Prostate gland (tissue), 2 donors: ENCODE measurements around the gene NMRAL1. TPM values are rescaled to one million over a fixed set of nuclear protein-coding genes. Genes with fewer than 3 reads are reported as not detected.

Source experiments
- DNase-seq: peaks from one replicate; pipeline ENCODE4 v3.0.0-alpha.2; 2019; ENCODE audit warnings: low spot score
- H3K27ac ChIP-seq, 2 donors: fragments of 200-600 bp; sonication (generic); 2 replicates each; pipeline ENCODE4 v1.5.1; 2017 to 2019
- H3K27me3 ChIP-seq: fragments of 200-600 bp; sonication (generic); replicated peaks from 2 replicates; pipeline ENCODE4 v1.5.1; 2019; ENCODE audit not compliant: insufficient read depth
- H3K36me3 ChIP-seq, 2 donors: fragments of 200-600 bp; sonication (generic); 1 replicate in 1 of 2; 2 replicates in 1 of 2; pipeline versions ENCODE4 v1.5.1 to v1.8.1; 2017 to 2019
- H3K4me1 ChIP-seq: fragments of 200-600 bp; sonication (generic); replicated peaks from 2 replicates; pipeline ENCODE4 v1.5.1; 2019
- H3K4me3 ChIP-seq, 2 donors: fragments of 200-600 bp; sonication (generic); 2 replicates each; pipeline ENCODE4 v1.5.1; 2017 to 2019
- H3K9me3 ChIP-seq: fragments of 200-600 bp; sonication (generic); 2 replicates; pipeline ENCODE4 v1.5.1; 2017
- POLR2A ChIP-seq: fragments of 450-650 bp; IDR thresholded peaks from one replicate; pipeline ENCODE4 v1.6.1; 2016; ENCODE audit warnings: antibody characterized with exemption, mild to moderate bottlenecking
- POLR2AphosphoS5 ChIP-seq: sonication (generic); formaldehyde crosslinking; IDR thresholded peaks from one replicate; pipeline ENCODE4 v1.6.1; 2017; ENCODE audit warnings: antibody characterized with exemption
- WGBS: methylation state at CpG from one replicate; pipeline ENCODE4 v1.1.5; 2018; 5-methylcytosine and 5-hydroxymethylcytosine counted together
- intact Hi-C: fragments of 100-400 bp; cut with DNase I; formaldehyde crosslinking; loops from one replicate; pipeline ENCODE4 v1.14.2; 2022
- total RNA-seq, 2 donors: library from RNA; depleted of rRNA; stranded (reverse); fragments of >200 nt; gene quantifications; one replicate each; pipeline ENCODE4 v1.1.0, GENCODE V29; 2016
- TF ChIP-seq, protein P1 (sequence below), 4 experiments: fragments of 200-600 bp in 2 of 4; fragments of 450-650 bp in 2 of 4; sonication (generic) in 2 of 4; IDR thresholded peaks; 1 replicate in 3 of 4; 2 replicates in 1 of 4; pipeline ENCODE4 v1.5.1; 2016 to 2019; ENCODE audit warnings: antibody characterized with exemption in 4 of 4, mild to moderate bottlenecking in 2 of 4, moderate library complexity in 2 of 4

The NMRAL1 gene
- total RNA-seq, 2 donors from 2014 or later: 40.8 to 90.9 TPM

DNA sequence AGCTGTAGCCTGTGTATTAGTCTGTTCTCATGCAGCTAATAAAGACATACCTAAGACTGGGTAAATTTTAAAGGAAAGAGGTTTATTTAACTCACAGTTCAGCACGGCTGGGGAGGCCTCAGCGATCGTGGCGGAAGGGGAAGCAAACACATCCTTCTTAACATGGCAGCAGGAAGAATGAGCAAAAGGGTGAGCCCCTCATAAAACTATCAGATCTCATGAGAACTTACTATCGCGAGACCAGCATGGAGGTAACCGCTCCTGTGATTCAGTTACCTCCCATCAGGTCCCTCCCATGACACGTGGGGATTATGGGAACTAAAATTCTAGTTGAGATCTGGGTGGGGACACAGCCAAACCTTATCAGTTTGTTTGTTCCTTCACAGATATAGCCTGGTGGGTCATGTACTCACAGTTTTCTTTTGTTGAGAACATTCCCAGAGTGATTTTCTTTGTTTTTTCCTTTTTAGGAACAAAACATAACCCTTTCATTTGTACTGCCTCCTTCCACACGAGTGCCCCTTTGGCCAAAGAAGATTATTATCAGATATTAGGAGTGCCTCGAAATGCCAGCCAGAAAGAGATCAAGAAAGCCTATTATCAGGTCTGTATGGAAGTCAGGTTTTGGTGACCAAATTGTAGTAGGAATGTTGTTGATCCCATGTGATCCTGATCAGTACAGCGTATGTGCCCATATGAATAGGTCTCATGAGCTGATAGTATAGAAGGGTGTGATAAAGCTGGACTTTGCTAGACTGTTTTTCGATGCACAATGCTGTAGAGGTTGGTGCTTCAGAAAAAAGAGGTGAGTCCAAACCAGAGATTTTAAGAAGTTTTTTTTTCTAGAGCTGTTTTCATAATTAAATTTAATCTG is 40.3 kb downstream of the NMRAL1 start:
- intact Hi-C loops: no loop called here
- Histone ChIP-seq H3K36me3 (no peaks in the 10 kb centered on the region), H3K27ac (no peak overlapping the region), H3K9me3 (no peaks in the 10 kb centered on the region), H3K27me3 (no peaks in the 10 kb centered on the region), H3K4me1 (no peaks in the 10 kb centered on the region), H3K4me3 (no peak overlapping the region)
- TF ChIP-seq POLR2AphosphoS5 (no peak), POLR2A (no peak)
- TF ChIP-seq, protein P1, sequence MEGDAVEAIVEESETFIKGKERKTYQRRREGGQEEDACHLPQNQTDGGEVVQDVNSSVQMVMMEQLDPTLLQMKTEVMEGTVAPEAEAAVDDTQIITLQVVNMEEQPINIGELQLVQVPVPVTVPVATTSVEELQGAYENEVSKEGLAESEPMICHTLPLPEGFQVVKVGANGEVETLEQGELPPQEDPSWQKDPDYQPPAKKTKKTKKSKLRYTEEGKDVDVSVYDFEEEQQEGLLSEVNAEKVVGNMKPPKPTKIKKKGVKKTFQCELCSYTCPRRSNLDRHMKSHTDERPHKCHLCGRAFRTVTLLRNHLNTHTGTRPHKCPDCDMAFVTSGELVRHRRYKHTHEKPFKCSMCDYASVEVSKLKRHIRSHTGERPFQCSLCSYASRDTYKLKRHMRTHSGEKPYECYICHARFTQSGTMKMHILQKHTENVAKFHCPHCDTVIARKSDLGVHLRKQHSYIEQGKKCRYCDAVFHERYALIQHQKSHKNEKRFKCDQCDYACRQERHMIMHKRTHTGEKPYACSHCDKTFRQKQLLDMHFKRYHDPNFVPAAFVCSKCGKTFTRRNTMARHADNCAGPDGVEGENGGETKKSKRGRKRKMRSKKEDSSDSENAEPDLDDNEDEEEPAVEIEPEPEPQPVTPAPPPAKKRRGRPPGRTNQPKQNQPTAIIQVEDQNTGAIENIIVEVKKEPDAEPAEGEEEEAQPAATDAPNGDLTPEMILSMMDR (IDR thresholded peaks at IDR 0.05): no peak
- no peak for DNase-seq
- WGBS: 73% methylated on average over 12 of the region's 12 CpGs

DNA sequence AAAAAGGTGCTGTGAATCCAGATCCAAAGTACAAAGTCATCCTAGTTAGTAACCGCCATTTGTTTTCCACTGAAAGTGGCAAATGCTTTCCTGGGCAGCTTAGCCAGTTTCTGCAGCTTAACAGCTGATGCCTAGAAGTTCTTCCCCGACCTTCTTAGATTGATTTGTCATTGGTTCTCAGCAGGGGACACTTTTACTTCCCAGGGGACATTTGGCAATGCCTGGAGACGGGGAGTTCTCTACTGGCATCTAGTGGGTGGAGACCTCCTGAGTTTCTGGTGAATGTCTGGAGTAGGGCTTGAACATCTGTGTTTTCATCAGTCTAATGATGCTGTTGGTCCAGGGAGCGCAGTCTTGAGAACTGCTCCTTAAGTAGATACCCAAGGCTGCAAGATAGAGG is 41.2 kb downstream of the NMRAL1 start:
- H3K36me3 ChIP-seq: no peaks in the 10 kb centered on the region
- H3K4me3 ChIP-seq: no peak overlapping the region
- H3K4me1 ChIP-seq: no peaks in the 10 kb centered on the region
- H3K27ac ChIP-seq: no peak overlapping the region
- no peaks in the 10 kb centered on the region for H3K27me3 ChIP-seq
- TF ChIP-seq, protein P1 (IDR thresholded peaks at IDR 0.05): no peak
- no peak for TF ChIP-seq POLR2AphosphoS5
- no peak for TF ChIP-seq POLR2A
- no peaks in the 10 kb centered on the region for H3K9me3 ChIP-seq
- intact Hi-C loops: no loop called here
- no peak for DNase-seq
- WGBS: 85% methylated on average over 4 of the region's 4 CpGs

DNA sequence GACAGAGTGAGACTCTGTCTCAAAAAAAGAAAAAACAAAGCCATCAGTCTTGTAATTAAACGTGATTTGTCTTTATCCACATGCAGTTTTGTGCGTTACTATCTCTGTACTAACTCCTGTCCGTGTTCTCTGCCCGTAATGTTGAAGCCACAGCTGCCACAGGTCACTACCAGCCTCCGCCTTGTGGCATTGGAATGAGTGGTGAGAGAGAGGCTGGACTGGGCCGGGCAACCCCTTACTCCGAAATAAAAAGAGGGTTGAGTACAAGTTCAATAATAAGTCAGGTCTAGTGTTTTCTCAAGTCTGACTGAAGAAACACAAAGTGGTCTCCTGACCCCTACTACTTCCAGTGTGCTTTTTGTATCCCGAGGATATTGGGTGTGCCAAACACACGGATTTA is 43.4 kb downstream of the NMRAL1 start:
- Histone ChIP-seq H3K9me3 (no peaks in the 10 kb centered on the region), H3K27ac (no peak overlapping the region), H3K4me3 (no peak overlapping the region), H3K27me3 (no peaks in the 10 kb centered on the region), H3K4me1 (peaks cover 7% of the 10 kb centered on the region), H3K36me3 (no peaks in the 10 kb centered on the region)
- WGBS: 91% methylated on average over 9 of the region's 9 CpGs
- no peak for DNase-seq
- TF ChIP-seq POLR2A (no peak), POLR2AphosphoS5 (no peak)
- TF ChIP-seq, protein P1 (IDR thresholded peaks at IDR 0.05): no peak
- intact Hi-C loops: no loop called here

DNA sequence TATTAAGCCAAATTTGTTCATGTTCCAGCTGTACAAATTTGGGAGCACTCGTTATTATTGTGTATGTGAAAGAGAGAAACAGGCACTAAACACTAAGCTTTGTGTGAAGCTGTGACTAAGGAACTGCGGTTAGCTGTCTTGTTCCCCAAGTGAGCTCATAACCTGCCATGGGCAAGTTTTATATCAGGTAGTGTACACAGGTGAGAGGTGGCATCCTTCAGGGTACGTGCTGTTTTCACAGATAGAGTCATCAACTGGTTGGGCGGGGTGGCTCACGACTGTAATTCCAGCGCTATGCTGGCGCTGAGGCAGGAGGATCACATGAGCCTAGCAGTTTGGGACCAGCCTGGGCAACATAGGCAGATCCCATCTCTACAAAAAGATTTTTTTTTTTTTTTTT is 45.9 kb downstream of the NMRAL1 start:
- Histone ChIP-seq H3K27ac (no peak overlapping the region), H3K27me3 (no peaks in the 10 kb centered on the region), H3K4me1 (peaks cover 7% of the 10 kb centered on the region), H3K4me3 (no peak overlapping the region), H3K9me3 (no peaks in the 10 kb centered on the region), H3K36me3 (no peaks in the 10 kb centered on the region)
- 88% methylated on average over 7 of the region's 7 CpGs for WGBS
- TF ChIP-seq POLR2A (no peak), POLR2AphosphoS5 (no peak)
- TF ChIP-seq, protein P1 (IDR thresholded peaks at IDR 0.05): no peak
- DNase-seq: no peak
- intact Hi-C loops: no loop called here
